ENCODE data around the gene DNAJC27.

- TF ChIP-seq CTCF (IDR thresholded peaks at IDR 0.05): no peak
- TF ChIP-seq EP300 (IDR thresholded peaks at IDR 0.05): no peak
- no peak for TF ChIP-seq POLR2A (IDR thresholded peaks at IDR 0.05)
These were observed 15.8 kb downstream of the DNAJC27 start for GRCh38 chr2:24955921-24956320.
